Pancreas (tissue), 10 donors: Measurements from ENCODE around the gene ST6GALNAC5. TPM values are rescaled to one million over a fixed set of nuclear protein-coding genes. Genes with fewer than 3 reads are reported as not detected.

Source experiments
- ATAC-seq, 4 donors: fragments of 200-7000 bp; cut with Tn5 transposase; one replicate each; pipeline versions ENCODE4 v1.8.0 to v1.9.1; 2020; ENCODE audit warnings: mild to moderate bottlenecking in 4 of 4, moderate library complexity in 4 of 4
- DNase-seq, 6 donors: peaks; one replicate each; pipeline ENCODE4 v3.0.0-alpha.2; 2020
- FAIRE-seq: peaks from 2 replicates; lab custom pipeline; 2012; peaks lifted over from hg19 to GRCh38; lab: Jason Lieb, UNC
- H3K27ac ChIP-seq, 4 donors: fragments of 200-600 bp; sonication (generic); 1 replicate in 3 of 4; 2 replicates in 1 of 4; pipeline versions ENCODE4 v1.5.0 to v1.8.0; 2020
- H3K27me3 ChIP-seq, 4 donors: fragments of 200-600 bp; one replicate each; pipeline ENCODE4 v1.8.0; 2021
- H3K36me3 ChIP-seq, 3 donors: fragments of 200-600 bp; sonication (generic) in 1 of 3; one replicate each; pipeline versions ENCODE4 v1.5.0 to v1.8.0; 2020 to 2021
- H3K4me1 ChIP-seq, 3 donors: fragments of 200-600 bp; one replicate each; pipeline ENCODE4 v1.8.0; 2021
- H3K4me3 ChIP-seq, 4 donors: fragments of 200-600 bp; sonication (generic) in 2 of 4; one replicate each; pipeline versions ENCODE4 v1.5.0 to v1.8.0; 2020 to 2021
- H3K9me3 ChIP-seq, 4 donors: fragments of 200-600 bp; one replicate each; pipeline ENCODE4 v1.8.0; 2021
- CTCF ChIP-seq, 4 donors: fragments of 200-600 bp; sonication (generic) in 3 of 4; IDR thresholded peaks; one replicate each; pipeline versions ENCODE4 v1.5.0 to v1.8.0; 2021; ENCODE audit warnings: antibody characterized with exemption in 4 of 4
- WGBS, 2 donors: extraction: QIAGEN DNeasy Blood & Tissue Kit; methylation state at CpG; one replicate each; pipeline ENCODE4 v1.1.7; 2013; 5-methylcytosine and 5-hydroxymethylcytosine counted together
- intact Hi-C, 3 donors: fragments of 100-400 bp; cut with DNase I; formaldehyde crosslinking; loops; one replicate each; pipeline versions ENCODE4 v1.11.1 to v1.14.2; 2022
- microRNA-seq, 2 donors: library from miRNA; unstranded; fragments of <30 nt; microRNA quantifications; one replicate each; pipeline versions ENCODE4 to v1.1.0, GENCODE V29; 2019 to 2020
- polyA plus RNA-seq, 2 donors: library from polyadenylated mRNA; stranded (reverse); fragments of 200-250 nt; gene quantifications; one replicate each; pipeline ENCODE4 v1.2.3, GENCODE V29; 2013
- total RNA-seq, 6 donors: library from RNA; stranded (reverse); fragmentation: NEBNext Ultra II Directional in 4 of 6; extraction: Animal tissue kit (Norgen Biotek cat#: 25700) in 4 of 6; gene quantifications; one replicate each; pipeline versions ENCODE4 v1.2.1 to v1.2.4, GENCODE V29; 2021 to 2023
- donor health status: healthy with polysubstance abuse.
- donor health status: DM: no; HTN: no; CAD: no; lungs with moderate emphysema.
- donor health status: DM: no; HTN: no; CAD: no.
- donor health status: control.
- donor health status: control.
- donor health status: Bipolar disorder and iron deficiency.
- donor health status: DM: yes; HTN: yes; CAD: no.
- donor health status: DM: no; HTN: no; CAD: no.
- donor health status: DM: no; HTN: no; CAD: no.
- donor health status: DM: yes; HTN: yes; CAD: no.

ST6GALNAC5 gene
- total and polyA plus RNA-seq, 8 donors: 0.20 to 3.1 (median 0.55) TPM

GRCh38 chr1:77104672-77105071 is 237.4 kb downstream of the ST6GALNAC5 start:
- Histone ChIP-seq H3K27me3 (no peaks in the 10 kb centered on the region), H3K9me3 (no peaks in the 10 kb centered on the region), H3K4me1 (no peaks in the 10 kb centered on the region), H3K4me3 (no peak overlapping the region), H3K27ac (no peak overlapping the region), H3K36me3 (no peaks in the 10 kb centered on the region)
- 89 to 92% methylated on average over 10 of the region's 10 CpGs for WGBS, 2 donors
- FAIRE-seq (no peak), DNase-seq (no peak), ATAC-seq (no peak)
- no peak for TF ChIP-seq CTCF (IDR thresholded peaks at IDR 0.05)
- intact Hi-C loops: no loop called here

Small RNA genes lying within 50 kb of the gene (microRNA-seq; reads per million reads assigned to microRNA genes)
- gene MIR7156: 0 reads per million in 2 donors
